Measurements from ENCODE around the gene DOK3. TPM values are rescaled to one million over a fixed set of nuclear protein-coding genes. Genes with fewer than 3 reads are reported as not detected.

DOK3 gene
- total RNA-seq, 1 experiment from 2014 or later = 16.4 TPM

GRCh38 chr5:177509991-177510566, 453 bp upstream of the DOK3 start:
- no peak overlapping the region for H3T11ph ChIP-seq (ENCODE audit: low read length)
- no peak for DNase-seq
- no peaks in the 10 kb centered on the region for H3K79me1 ChIP-seq (ENCODE audit: insufficient read depth, low read depth, low read length, poor library complexity, severe bottlenecking)
- H2BK12ac ChIP-seq (ENCODE audit: insufficient read length, low read depth, low read length) = no peak overlapping the region
- no peak overlapping the region for H4K5ac ChIP-seq (ENCODE audit: insufficient read length, low read depth, low read length)
- TF ChIP-seq CTCF (conservative IDR thresholded peaks at IDR 0.05) = no peak
- no peaks in the 10 kb centered on the region for H3K79me2 ChIP-seq (ENCODE audit: insufficient read depth, low read length)
- H2AK5ac ChIP-seq (ENCODE audit: insufficient read length, low read length) = no peak overlapping the region
- no peaks in the 10 kb centered on the region for H3K9me3 ChIP-seq (ENCODE audit: control insufficient read depth, low read depth, low read length)
- H2BK5ac ChIP-seq (ENCODE audit: insufficient read length, low read length) = no peak overlapping the region
- H3K4ac ChIP-seq (ENCODE audit: low read depth, low read length) = no peak overlapping the region
- H4K20me1 ChIP-seq (ENCODE audit: control insufficient read depth, insufficient read depth, insufficient read length) = no peaks in the 10 kb centered on the region
- no peak overlapping the region for H2AFZ ChIP-seq (ENCODE audit: low read length)
- H2BK20ac ChIP-seq (ENCODE audit: low read depth, low read length, poor library complexity, severe bottlenecking) = no peak overlapping the region
- WGBS (ENCODE audit: extremely low coverage, insufficient read length, low lambda C conversion rate) = no CpG with 5 or more reads among the region's 11 CpGs
- no peak overlapping the region for H2BK15ac ChIP-seq (ENCODE audit: low read depth, low read length)
- Mint-ChIP-seq H3K9me3 (no peaks in the 10 kb centered on the region), H3K4me3 (no peak overlapping the region; a peak in 1 of 5 replicates), H3K27me3 (ENCODE audit: low read depth) (no peaks in the 10 kb centered on the region; the same call in 1 of the 2 replicates), H3K36me3 (ENCODE audit: insufficient read depth in 1 of 3, low read depth in 3 of 3) (peaks cover 39 to 66% (median 57%) of the 10 kb centered on the region in 3 experiments), H3K4me1 (peaks cover 18 to 21% of the 10 kb centered on the region in 2 experiments), H3K27ac (peak overlapping the region; percentile 85 to 93 (median 87); a peak in 5 of 7 replicates)
- no peaks in the 10 kb centered on the region for H3K23me2 ChIP-seq (ENCODE audit: insufficient read length, low read depth, low read length, poor library complexity, severe bottlenecking)
- H3K56ac ChIP-seq (ENCODE audit: insufficient read length, low read depth, low read length) = no peak overlapping the region
- no peak overlapping the region for H3K4me2 ChIP-seq (ENCODE audit: insufficient read depth, insufficient read length, low read length)
- H2BK120ac ChIP-seq (ENCODE audit: low read depth, low read length, poor library complexity, severe bottlenecking) = no peak overlapping the region
- no peaks in the 10 kb centered on the region for H3K27me3 ChIP-seq (ENCODE audit: insufficient read depth, low read length)
- H3K27ac ChIP-seq (ENCODE audit: insufficient read length, low read depth, low read length) = no peak overlapping the region
- H3K23ac ChIP-seq (ENCODE audit: insufficient read length, low read depth, low read length) = no peak overlapping the region
- no peaks in the 10 kb centered on the region; the same call in 1 of the 2 replicates for H3K4me1 ChIP-seq (ENCODE audit: insufficient read depth, low read length)
- H3K18ac ChIP-seq (ENCODE audit: insufficient read length, low read depth, low read length) = no peak overlapping the region
- no peak overlapping the region for H3K14ac ChIP-seq (ENCODE audit: insufficient read depth, low read length)
- no peak overlapping the region for H3K9ac ChIP-seq (ENCODE audit: extremely low read depth, insufficient read length, low read length)
- no peak overlapping the region for H4K8ac ChIP-seq (replicated peaks; ENCODE audit: insufficient read length, low read depth, low read length)
- H4K91ac ChIP-seq (ENCODE audit: insufficient read length, low read depth, low read length) = no peak overlapping the region
